ENCODE data around the gene S100A14. TPM values are rescaled to one million over a fixed set of nuclear protein-coding genes. Genes with fewer than 3 reads are reported as not detected.

The S100A14 gene
- total and polyA plus RNA-seq, 2 of the 13 experiments (the other 11 are each of a cell fraction or from before 2014, with no cell fraction given): 1.4 to 7.7 TPM

DNA sequence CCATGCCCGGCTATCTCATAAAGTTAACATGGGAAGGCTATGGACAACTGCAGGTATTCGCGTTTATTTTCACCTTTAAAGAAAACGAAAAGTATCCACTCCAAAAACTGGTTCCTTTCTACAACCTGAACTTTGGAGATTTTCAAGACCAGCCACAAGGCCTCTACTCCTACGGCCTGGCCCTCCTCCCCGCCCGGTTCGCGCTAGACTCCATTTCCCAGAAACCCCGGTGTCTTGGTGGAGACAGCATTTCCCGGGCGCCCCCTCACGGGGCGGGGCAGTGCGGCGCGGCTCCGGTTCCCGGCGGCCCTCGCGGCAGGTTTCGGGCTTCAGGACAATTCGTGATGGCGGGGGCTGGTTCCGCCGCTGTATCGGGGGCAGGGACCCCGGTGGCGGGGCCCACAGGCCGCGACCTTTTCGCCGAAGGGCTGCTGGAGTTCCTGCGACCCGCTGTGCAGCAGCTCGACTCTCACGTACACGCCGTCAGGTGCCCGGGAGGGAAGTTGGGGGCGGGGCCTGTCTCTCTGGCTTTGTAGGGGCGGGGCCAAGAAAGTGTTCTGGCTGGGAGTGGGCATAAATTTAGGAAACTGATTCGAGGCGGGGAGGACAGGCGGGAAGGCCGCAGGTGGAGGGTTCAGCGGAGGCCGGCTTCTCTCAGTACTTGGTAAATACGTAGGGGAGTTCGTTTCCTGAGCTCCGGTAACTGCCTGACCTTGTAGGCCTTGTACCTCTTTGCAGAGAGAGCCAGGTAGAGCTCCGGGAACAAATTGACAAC lies 42.5 kb upstream of the S100A14 start, which contains the start of gene SNAPIN (continued):
- 0 out of 2 replicates have a peak, but pooled peaks have one; percentile 48 for TF ChIP-seq ELF3 (CRISPR knock-in tag; IDR thresholded peaks at IDR 0.05)
- TF ChIP-seq, protein P1, sequence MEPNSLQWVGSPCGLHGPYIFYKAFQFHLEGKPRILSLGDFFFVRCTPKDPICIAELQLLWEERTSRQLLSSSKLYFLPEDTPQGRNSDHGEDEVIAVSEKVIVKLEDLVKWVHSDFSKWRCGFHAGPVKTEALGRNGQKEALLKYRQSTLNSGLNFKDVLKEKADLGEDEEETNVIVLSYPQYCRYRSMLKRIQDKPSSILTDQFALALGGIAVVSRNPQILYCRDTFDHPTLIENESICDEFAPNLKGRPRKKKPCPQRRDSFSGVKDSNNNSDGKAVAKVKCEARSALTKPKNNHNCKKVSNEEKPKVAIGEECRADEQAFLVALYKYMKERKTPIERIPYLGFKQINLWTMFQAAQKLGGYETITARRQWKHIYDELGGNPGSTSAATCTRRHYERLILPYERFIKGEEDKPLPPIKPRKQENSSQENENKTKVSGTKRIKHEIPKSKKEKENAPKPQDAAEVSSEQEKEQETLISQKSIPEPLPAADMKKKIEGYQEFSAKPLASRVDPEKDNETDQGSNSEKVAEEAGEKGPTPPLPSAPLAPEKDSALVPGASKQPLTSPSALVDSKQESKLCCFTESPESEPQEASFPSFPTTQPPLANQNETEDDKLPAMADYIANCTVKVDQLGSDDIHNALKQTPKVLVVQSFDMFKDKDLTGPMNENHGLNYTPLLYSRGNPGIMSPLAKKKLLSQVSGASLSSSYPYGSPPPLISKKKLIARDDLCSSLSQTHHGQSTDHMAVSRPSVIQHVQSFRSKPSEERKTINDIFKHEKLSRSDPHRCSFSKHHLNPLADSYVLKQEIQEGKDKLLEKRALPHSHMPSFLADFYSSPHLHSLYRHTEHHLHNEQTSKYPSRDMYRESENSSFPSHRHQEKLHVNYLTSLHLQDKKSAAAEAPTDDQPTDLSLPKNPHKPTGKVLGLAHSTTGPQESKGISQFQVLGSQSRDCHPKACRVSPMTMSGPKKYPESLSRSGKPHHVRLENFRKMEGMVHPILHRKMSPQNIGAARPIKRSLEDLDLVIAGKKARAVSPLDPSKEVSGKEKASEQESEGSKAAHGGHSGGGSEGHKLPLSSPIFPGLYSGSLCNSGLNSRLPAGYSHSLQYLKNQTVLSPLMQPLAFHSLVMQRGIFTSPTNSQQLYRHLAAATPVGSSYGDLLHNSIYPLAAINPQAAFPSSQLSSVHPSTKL (CRISPR knock-in tag; IDR thresholded peaks at IDR 0.05): peak; percentile 56; the same call in 1 of the 2 replicates
- TF ChIP-seq ZNF430 (CRISPR knock-in tag; IDR thresholded peaks at IDR 0.05): 0 out of 2 replicates have a peak, but pooled peaks have one; percentile 54
- TF ChIP-seq, protein P2, sequence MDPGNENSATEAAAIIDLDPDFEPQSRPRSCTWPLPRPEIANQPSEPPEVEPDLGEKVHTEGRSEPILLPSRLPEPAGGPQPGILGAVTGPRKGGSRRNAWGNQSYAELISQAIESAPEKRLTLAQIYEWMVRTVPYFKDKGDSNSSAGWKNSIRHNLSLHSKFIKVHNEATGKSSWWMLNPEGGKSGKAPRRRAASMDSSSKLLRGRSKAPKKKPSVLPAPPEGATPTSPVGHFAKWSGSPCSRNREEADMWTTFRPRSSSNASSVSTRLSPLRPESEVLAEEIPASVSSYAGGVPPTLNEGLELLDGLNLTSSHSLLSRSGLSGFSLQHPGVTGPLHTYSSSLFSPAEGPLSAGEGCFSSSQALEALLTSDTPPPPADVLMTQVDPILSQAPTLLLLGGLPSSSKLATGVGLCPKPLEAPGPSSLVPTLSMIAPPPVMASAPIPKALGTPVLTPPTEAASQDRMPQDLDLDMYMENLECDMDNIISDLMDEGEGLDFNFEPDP (CRISPR knock-in tag; conservative IDR thresholded peaks at IDR 0.05): no peak
- peak; percentile 84; the same call in 1 of the 2 replicates for TF ChIP-seq ZNF224 (CRISPR knock-in tag; IDR thresholded peaks at IDR 0.05)
- no peak for TF ChIP-seq RBAK (CRISPR knock-in tag; IDR thresholded peaks at IDR 0.05)
- TF ChIP-seq NFYB (CRISPR knock-in tag; IDR thresholded peaks at IDR 0.05): no peak; the same call in 1 of the 2 replicates
- no peak for TF ChIP-seq ZNF614 (CRISPR knock-in tag; IDR thresholded peaks at IDR 0.05; ENCODE audit: borderline replicate concordance)
- TF ChIP-seq CAMTA2 (CRISPR knock-in tag; IDR thresholded peaks at IDR 0.05; ENCODE audit: borderline replicate concordance): no peak
- TF ChIP-seq MBNL3 (CRISPR knock-in tag; conservative IDR thresholded peaks at IDR 0.05): no peak
- no peak for TF ChIP-seq NAIF1 (CRISPR knock-in tag; IDR thresholded peaks at IDR 0.05; ENCODE audit: borderline replicate concordance)
- no peak for TF ChIP-seq ZNF605 (CRISPR knock-in tag; IDR thresholded peaks at IDR 0.05)
- no peak for TF ChIP-seq PAF1 (CRISPR knock-in tag; IDR thresholded peaks at IDR 0.05)
- TF ChIP-seq ZNF546 (CRISPR knock-in tag; conservative IDR thresholded peaks at IDR 0.05): peak; percentile 58; the same call in 1 of the 2 replicates
- TF ChIP-seq MIXL1 (CRISPR knock-in tag; IDR thresholded peaks at IDR 0.05): peak; percentile 54; the same call in 1 of the 2 replicates
- no peak for TF ChIP-seq NR2F6 (IDR thresholded peaks at IDR 0.05)
- no peak for TF ChIP-seq NR2F6 (CRISPR knock-in tag; IDR thresholded peaks at IDR 0.05)
- TF ChIP-seq, protein P3, sequence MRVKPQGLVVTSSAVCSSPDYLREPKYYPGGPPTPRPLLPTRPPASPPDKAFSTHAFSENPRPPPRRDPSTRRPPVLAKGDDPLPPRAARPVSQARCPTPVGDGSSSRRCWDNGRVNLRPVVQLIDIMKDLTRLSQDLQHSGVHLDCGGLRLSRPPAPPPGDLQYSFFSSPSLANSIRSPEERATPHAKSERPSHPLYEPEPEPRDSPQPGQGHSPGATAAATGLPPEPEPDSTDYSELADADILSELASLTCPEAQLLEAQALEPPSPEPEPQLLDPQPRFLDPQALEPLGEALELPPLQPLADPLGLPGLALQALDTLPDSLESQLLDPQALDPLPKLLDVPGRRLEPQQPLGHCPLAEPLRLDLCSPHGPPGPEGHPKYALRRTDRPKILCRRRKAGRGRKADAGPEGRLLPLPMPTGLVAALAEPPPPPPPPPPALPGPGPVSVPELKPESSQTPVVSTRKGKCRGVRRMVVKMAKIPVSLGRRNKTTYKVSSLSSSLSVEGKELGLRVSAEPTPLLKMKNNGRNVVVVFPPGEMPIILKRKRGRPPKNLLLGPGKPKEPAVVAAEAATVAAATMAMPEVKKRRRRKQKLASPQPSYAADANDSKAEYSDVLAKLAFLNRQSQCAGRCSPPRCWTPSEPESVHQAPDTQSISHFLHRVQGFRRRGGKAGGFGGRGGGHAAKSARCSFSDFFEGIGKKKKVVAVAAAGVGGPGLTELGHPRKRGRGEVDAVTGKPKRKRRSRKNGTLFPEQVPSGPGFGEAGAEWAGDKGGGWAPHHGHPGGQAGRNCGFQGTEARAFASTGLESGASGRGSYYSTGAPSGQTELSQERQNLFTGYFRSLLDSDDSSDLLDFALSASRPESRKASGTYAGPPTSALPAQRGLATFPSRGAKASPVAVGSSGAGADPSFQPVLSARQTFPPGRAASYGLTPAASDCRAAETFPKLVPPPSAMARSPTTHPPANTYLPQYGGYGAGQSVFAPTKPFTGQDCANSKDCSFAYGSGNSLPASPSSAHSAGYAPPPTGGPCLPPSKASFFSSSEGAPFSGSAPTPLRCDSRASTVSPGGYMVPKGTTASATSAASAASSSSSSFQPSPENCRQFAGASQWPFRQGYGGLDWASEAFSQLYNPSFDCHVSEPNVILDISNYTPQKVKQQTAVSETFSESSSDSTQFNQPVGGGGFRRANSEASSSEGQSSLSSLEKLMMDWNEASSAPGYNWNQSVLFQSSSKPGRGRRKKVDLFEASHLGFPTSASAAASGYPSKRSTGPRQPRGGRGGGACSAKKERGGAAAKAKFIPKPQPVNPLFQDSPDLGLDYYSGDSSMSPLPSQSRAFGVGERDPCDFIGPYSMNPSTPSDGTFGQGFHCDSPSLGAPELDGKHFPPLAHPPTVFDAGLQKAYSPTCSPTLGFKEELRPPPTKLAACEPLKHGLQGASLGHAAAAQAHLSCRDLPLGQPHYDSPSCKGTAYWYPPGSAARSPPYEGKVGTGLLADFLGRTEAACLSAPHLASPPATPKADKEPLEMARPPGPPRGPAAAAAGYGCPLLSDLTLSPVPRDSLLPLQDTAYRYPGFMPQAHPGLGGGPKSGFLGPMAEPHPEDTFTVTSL (CRISPR knock-in tag; IDR thresholded peaks at IDR 0.05; ENCODE audit: borderline replicate concordance): no peak

Measured in HepG2 (cell line).